ENCODE results near the gene SLC15A3. TPM values are rescaled to one million over a fixed set of nuclear protein-coding genes. Genes with fewer than 3 reads are reported as not detected.

SLC15A3 gene
- 18.9 and 27.3 TPM in 2 replicates for total RNA-seq

GRCh38 chr11:60951904-60952741 is at the start of gene SLC15A3:
Gene SLC15A3 (minus strand): TSS chr11:60952176. CDS start chr11:60951551, 625 bp downstream.

GRCh38 chr11:60971520-60971919 is 19.5 kb upstream of the SLC15A3 start, which contains the start of gene CD6:
Gene CD6 (plus strand): TSS chr11:60971680. CDS start chr11:60971866, 186 bp downstream.

GRCh38 chr11:60924110-60924905 is 27.7 kb downstream of the SLC15A3 start, which contains the start of gene TMEM132A:
Gene TMEM132A (plus strand): TSS chr11:60924460. CDS start chr11:60924634, 174 bp downstream.

GRCh38 chr11:60913793-60914632 is 38.0 kb downstream of the SLC15A3 start, which contains the start of gene TMEM109:
Gene TMEM109 (plus strand): TSS chr11:60914158. CDS start chr11:60919694, 5,536 bp downstream.

GRCh38 chr11:60906132-60906972 is 45.6 kb downstream of the SLC15A3 start, which contains the start of gene PRPF19:
Gene PRPF19 (minus strand): TSS chr11:60906585. CDS start chr11:60906382, 203 bp downstream.

Small RNAs within 50 kb of the gene (small RNA-seq; reads per million reads assigned to genes)
- not detected for gene RNU6-933P

Other genes with a start within 250 kb of the SLC15A3 start
- not detected in 2 replicates for gene MS4A18, start 227.5 kb downstream of the SLC15A3 start, total RNA-seq
- not detected in 2 replicates for gene MS4A15, start 195.3 kb downstream of the SLC15A3 start, total RNA-seq
- gene MS4A10, start 166.8 kb downstream of the SLC15A3 start, total RNA-seq = not detected in 2 replicates
- gene CCDC86, start 110.1 kb downstream of the SLC15A3 start, total RNA-seq = 13.8 TPM in 2 replicates
- gene PTGDR2, start 96.2 kb downstream of the SLC15A3 start, total RNA-seq = 0.81 and 2.6 TPM in 2 replicates
- 0.12 TPM in 1 of 2 replicates, not detected in the other for gene ZP1, start 84.6 kb downstream of the SLC15A3 start, total RNA-seq
- gene PRPF19, start 45.6 kb downstream of the SLC15A3 start, total RNA-seq = 47.1 and 47.5 TPM in 2 replicates
- 32.5 and 34.1 TPM in 2 replicates for gene TMEM109, start 38.0 kb downstream of the SLC15A3 start, total RNA-seq
- gene TMEM132A, start 27.7 kb downstream of the SLC15A3 start, total RNA-seq = 16.0 and 20.4 TPM in 2 replicates
- gene CD6, start 19.5 kb upstream of the SLC15A3 start, total RNA-seq = not detected in 2 replicates
- gene CD5, start 150.3 kb upstream of the SLC15A3 start, total RNA-seq = not detected in 2 replicates
- 21.0 and 22.2 TPM in 2 replicates for gene VPS37C, start 209.2 kb upstream of the SLC15A3 start, total RNA-seq